Measurements from ENCODE around the gene COL11A1.

Gene COL11A1

DNA sequence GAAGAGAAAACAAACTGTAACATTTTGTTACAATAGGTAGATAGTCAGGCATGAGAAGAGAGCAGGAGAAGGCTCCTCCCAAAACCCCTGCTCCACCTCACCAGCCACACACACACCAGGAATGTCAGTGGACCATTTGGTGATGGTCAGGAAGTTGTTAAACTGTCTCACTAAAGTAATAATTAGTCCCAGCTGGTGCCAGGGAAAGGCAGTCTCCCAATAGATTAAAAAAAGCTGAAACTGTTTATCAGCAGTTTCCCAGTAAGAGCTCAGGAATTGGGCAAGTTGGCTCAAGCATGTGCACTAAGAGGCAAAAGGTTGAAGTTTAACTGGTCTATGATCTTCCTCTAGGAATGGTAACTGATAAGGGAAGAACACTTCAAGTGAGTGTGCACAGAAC, 249.6 kb downstream of the COL11A1 start:
- Histone ChIP-seq H3K4me3 (ENCODE audit: low read depth, low read length) (no peak overlapping the region), H3K27ac (ENCODE audit: extremely low read depth, low read depth, low read length) (no peak overlapping the region), H3K9me3 (ENCODE audit: control insufficient read depth, insufficient read depth, low read depth, low read length) (no peaks in the 10 kb centered on the region), H3K36me3 (ENCODE audit: control insufficient read depth in 2 of 2, insufficient read depth in 1 of 2, low read length in 2 of 2) (no peaks in the 10 kb centered on the region), H3K4me1 (ENCODE audit: control insufficient read depth, insufficient read depth, low read length) (no peaks in the 10 kb centered on the region)
- TF ChIP-seq ZBTB7A (tag by site-specific recombination; IDR thresholded peaks at IDR 0.05; ENCODE audit: low read depth) (no peak), GLIS1 (tag by site-specific recombination; IDR thresholded peaks at IDR 0.05) (no peak), ZNF169 (tag by site-specific recombination; IDR thresholded peaks at IDR 0.05) (no peak), ZBTB1 (tag by site-specific recombination; IDR thresholded peaks at IDR 0.05) (no peak), ELK4 (IDR thresholded peaks at IDR 0.05; ENCODE audit: borderline replicate concordance, low read depth, low read length) (no peak), SCRT1 (tag by site-specific recombination; IDR thresholded peaks at IDR 0.05; ENCODE audit: borderline replicate concordance) (no peak), ZNF10 (tag by site-specific recombination; IDR thresholded peaks at IDR 0.05) (no peak), ZNF785 (tag by site-specific recombination; IDR thresholded peaks at IDR 0.05) (no peak), ZNF416 (tag by site-specific recombination; IDR thresholded peaks at IDR 0.05) (no peak), ZNF580 (tag by site-specific recombination; IDR thresholded peaks at IDR 0.05) (no peak), ZNF658 (tag by site-specific recombination; IDR thresholded peaks at IDR 0.05) (no peak), WT1 (tag by site-specific recombination; IDR thresholded peaks at IDR 0.05) (no peak)
- TF ChIP-seq, protein P1, sequence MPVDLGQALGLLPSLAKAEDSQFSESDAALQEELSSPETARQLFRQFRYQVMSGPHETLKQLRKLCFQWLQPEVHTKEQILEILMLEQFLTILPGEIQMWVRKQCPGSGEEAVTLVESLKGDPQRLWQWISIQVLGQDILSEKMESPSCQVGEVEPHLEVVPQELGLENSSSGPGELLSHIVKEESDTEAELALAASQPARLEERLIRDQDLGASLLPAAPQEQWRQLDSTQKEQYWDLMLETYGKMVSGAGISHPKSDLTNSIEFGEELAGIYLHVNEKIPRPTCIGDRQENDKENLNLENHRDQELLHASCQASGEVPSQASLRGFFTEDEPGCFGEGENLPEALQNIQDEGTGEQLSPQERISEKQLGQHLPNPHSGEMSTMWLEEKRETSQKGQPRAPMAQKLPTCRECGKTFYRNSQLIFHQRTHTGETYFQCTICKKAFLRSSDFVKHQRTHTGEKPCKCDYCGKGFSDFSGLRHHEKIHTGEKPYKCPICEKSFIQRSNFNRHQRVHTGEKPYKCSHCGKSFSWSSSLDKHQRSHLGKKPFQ (tag by site-specific recombination; IDR thresholded peaks at IDR 0.05): no peak
- ChIA-PET CTCF (no interaction called here), POLR2A (no interaction called here)

DNA sequence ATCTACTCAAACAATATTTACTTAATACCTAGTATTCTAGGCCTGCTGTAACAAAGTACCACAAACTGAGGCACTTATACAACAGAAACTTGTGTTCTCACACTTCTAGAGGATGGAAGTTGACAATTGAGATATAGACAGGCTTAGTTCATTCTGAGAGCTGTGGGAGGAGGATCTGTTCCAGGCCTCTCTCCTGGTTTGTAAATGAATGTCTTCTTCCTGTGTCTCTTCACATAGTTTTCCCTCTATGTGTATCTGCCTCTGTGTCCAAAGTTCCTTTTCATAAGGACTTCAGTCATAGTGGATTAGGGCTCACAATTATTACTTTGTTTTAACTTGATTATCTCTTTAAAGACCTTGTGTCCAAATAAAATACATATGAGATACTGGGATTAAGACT, 251.1 kb downstream of the COL11A1 start:
- Histone ChIP-seq H3K36me3 (ENCODE audit: control insufficient read depth in 2 of 2, insufficient read depth in 1 of 2, low read length in 2 of 2) (no peaks in the 10 kb centered on the region), H3K4me3 (ENCODE audit: low read depth, low read length) (no peak overlapping the region), H3K27ac (ENCODE audit: extremely low read depth, low read depth, low read length) (no peak overlapping the region), H3K9me3 (ENCODE audit: control insufficient read depth, insufficient read depth, low read depth, low read length) (no peaks in the 10 kb centered on the region), H3K4me1 (ENCODE audit: control insufficient read depth, insufficient read depth, low read length) (no peaks in the 10 kb centered on the region)
- POLR2A ChIA-PET: no interaction called here
- CTCF ChIA-PET: no interaction called here
- TF ChIP-seq GLIS2 (tag by site-specific recombination; IDR thresholded peaks at IDR 0.05): no peak
- no peak for TF ChIP-seq ZNF223 (tag by site-specific recombination; IDR thresholded peaks at IDR 0.05)
- TF ChIP-seq BCL6B (tag by site-specific recombination; IDR thresholded peaks at IDR 0.05): no peak
- TF ChIP-seq TRIM28 (IDR thresholded peaks at IDR 0.05; ENCODE audit: borderline replicate concordance, low read length): no peak
- no peak for TF ChIP-seq ZNF548 (tag by site-specific recombination; IDR thresholded peaks at IDR 0.05)
- TF ChIP-seq ZFP3 (tag by site-specific recombination; IDR thresholded peaks at IDR 0.05; ENCODE audit: low read depth): no peak
- TF ChIP-seq ZBTB48 (tag by site-specific recombination; IDR thresholded peaks at IDR 0.05): no peak
- TF ChIP-seq ZSCAN30 (tag by site-specific recombination; IDR thresholded peaks at IDR 0.05): no peak
- TF ChIP-seq, protein P2, sequence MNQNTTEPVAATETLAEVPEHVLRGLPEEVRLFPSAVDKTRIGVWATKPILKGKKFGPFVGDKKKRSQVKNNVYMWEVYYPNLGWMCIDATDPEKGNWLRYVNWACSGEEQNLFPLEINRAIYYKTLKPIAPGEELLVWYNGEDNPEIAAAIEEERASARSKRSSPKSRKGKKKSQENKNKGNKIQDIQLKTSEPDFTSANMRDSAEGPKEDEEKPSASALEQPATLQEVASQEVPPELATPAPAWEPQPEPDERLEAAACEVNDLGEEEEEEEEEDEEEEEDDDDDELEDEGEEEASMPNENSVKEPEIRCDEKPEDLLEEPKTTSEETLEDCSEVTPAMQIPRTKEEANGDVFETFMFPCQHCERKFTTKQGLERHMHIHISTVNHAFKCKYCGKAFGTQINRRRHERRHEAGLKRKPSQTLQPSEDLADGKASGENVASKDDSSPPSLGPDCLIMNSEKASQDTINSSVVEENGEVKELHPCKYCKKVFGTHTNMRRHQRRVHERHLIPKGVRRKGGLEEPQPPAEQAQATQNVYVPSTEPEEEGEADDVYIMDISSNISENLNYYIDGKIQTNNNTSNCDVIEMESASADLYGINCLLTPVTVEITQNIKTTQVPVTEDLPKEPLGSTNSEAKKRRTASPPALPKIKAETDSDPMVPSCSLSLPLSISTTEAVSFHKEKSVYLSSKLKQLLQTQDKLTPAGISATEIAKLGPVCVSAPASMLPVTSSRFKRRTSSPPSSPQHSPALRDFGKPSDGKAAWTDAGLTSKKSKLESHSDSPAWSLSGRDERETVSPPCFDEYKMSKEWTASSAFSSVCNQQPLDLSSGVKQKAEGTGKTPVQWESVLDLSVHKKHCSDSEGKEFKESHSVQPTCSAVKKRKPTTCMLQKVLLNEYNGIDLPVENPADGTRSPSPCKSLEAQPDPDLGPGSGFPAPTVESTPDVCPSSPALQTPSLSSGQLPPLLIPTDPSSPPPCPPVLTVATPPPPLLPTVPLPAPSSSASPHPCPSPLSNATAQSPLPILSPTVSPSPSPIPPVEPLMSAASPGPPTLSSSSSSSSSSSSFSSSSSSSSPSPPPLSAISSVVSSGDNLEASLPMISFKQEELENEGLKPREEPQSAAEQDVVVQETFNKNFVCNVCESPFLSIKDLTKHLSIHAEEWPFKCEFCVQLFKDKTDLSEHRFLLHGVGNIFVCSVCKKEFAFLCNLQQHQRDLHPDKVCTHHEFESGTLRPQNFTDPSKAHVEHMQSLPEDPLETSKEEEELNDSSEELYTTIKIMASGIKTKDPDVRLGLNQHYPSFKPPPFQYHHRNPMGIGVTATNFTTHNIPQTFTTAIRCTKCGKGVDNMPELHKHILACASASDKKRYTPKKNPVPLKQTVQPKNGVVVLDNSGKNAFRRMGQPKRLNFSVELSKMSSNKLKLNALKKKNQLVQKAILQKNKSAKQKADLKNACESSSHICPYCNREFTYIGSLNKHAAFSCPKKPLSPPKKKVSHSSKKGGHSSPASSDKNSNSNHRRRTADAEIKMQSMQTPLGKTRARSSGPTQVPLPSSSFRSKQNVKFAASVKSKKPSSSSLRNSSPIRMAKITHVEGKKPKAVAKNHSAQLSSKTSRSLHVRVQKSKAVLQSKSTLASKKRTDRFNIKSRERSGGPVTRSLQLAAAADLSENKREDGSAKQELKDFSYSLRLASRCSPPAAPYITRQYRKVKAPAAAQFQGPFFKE (tag by site-specific recombination; IDR thresholded peaks at IDR 0.05; ENCODE audit: borderline replicate concordance): no peak
- TF ChIP-seq, protein P3, sequence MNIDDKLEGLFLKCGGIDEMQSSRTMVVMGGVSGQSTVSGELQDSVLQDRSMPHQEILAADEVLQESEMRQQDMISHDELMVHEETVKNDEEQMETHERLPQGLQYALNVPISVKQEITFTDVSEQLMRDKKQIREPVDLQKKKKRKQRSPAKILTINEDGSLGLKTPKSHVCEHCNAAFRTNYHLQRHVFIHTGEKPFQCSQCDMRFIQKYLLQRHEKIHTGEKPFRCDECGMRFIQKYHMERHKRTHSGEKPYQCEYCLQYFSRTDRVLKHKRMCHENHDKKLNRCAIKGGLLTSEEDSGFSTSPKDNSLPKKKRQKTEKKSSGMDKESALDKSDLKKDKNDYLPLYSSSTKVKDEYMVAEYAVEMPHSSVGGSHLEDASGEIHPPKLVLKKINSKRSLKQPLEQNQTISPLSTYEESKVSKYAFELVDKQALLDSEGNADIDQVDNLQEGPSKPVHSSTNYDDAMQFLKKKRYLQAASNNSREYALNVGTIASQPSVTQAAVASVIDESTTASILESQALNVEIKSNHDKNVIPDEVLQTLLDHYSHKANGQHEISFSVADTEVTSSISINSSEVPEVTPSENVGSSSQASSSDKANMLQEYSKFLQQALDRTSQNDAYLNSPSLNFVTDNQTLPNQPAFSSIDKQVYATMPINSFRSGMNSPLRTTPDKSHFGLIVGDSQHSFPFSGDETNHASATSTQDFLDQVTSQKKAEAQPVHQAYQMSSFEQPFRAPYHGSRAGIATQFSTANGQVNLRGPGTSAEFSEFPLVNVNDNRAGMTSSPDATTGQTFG (tag by site-specific recombination; IDR thresholded peaks at IDR 0.05; ENCODE audit: borderline replicate concordance): no peak
